GM19025 (cell line): ENCODE data around the gene ALX4.

Source experiments
- ATAC-seq: cut with Tn5 transposase; IDR thresholded peaks from one replicate; pipeline ENCODE4 v1.9.1; 2021; ENCODE audit warnings: mild to moderate bottlenecking, low read depth, moderate library complexity; ENCODE audit not compliant: unreplicated experiment

The ALX4 gene

GRCh38 chr11:44270403-44271273 lies 39.3 kb downstream of the ALX4 start:
- no peak for ATAC-seq

- ATAC-seq, result no peak
Measured at GRCh38 chr11:44269369-44270351, 40.3 kb downstream of the ALX4 start.

- ATAC-seq, result no peak
Measured at GRCh38 chr11:44268614-44269080, 41.3 kb downstream of the ALX4 start.

GRCh38 chr11:44267750-44268613 lies 42.0 kb downstream of the ALX4 start:
- ATAC-seq, result no peak

GRCh38 chr11:44267006-44267749 lies 42.8 kb downstream of the ALX4 start:
- ATAC-seq, result no peak

- no peak for ATAC-seq
Measured at GRCh38 chr11:44266056-44266780, 43.7 kb downstream of the ALX4 start.

- no peak for ATAC-seq
Measured at GRCh38 chr11:44264761-44265160, 45.2 kb downstream of the ALX4 start.

- no peak for ATAC-seq
Measured at GRCh38 chr11:44264438-44264749, 45.5 kb downstream of the ALX4 start.

GRCh38 chr11:44263738-44264437 lies 46.1 kb downstream of the ALX4 start:
- ATAC-seq, result no peak

GRCh38 chr11:44261800-44262591 lies 47.9 kb downstream of the ALX4 start:
- ATAC-seq, result no peak

- no peak for ATAC-seq
Measured at GRCh38 chr11:44260081-44260480, 49.9 kb downstream of the ALX4 start.

- ATAC-seq, result no peak
Measured at GRCh38 chr11:44258839-44259420, 51.0 kb downstream of the ALX4 start.

GRCh38 chr11:44258190-44258489 lies 51.8 kb downstream of the ALX4 start:
- ATAC-seq, result no peak

- ATAC-seq, result no peak
Measured at GRCh38 chr11:44257338-44258189, 52.4 kb downstream of the ALX4 start.

- no peak for ATAC-seq
Measured at GRCh38 chr11:44256673-44257291, 53.2 kb downstream of the ALX4 start.

- ATAC-seq, result no peak
Measured at GRCh38 chr11:44255406-44256071, 54.4 kb downstream of the ALX4 start.
